WERI-Rb-1 (cell line): ENCODE measurements around the gene ZNF282.

Experiments
- DNase-seq: peaks from one replicate; pipeline ENCODE4 v3.0.0-alpha.2; 2020
- H3K27ac ChIP-seq: fragments of 250-450 bp; sonication (Bioruptor Pico); 2 replicates; pipeline ENCODE4 v1.5.1; 2020; ENCODE audit warnings: mild to moderate bottlenecking, moderate library complexity
- H3K27me3 ChIP-seq: fragments of 250-450 bp; sonication (Bioruptor Pico); 2 replicates; pipeline ENCODE4 v1.5.1; 2021; ENCODE audit warnings: mild to moderate bottlenecking, low read depth, moderate library complexity; ENCODE audit not compliant: insufficient read depth, severe bottlenecking
- H3K36me3 ChIP-seq: fragments of 250-450 bp; sonication (Bioruptor Pico); 2 replicates; pipeline ENCODE4 v1.5.1; 2020; ENCODE audit warnings: mild to moderate bottlenecking, moderate library complexity
- H3K4me3 ChIP-seq: 2 replicates; pipeline ENCODE4 v1.5.1; 2011; ENCODE audit warnings: low read depth, mild to moderate bottlenecking, control low read depth, low read length
- H3K9me3 ChIP-seq: fragments of 250-450 bp; sonication (Bioruptor Pico); 2 replicates; pipeline ENCODE4 v1.5.1; 2021; ENCODE audit warnings: mild to moderate bottlenecking, moderate library complexity; ENCODE audit not compliant: severe bottlenecking
- CTCF ChIP-seq: IDR thresholded peaks from 2 replicates; pipeline ENCODE4 v1.5.1; 2011; ENCODE audit warnings: low read depth, mild to moderate bottlenecking, control low read depth, inconsistent platforms, low read length

ZNF282 gene

GRCh38 chr7:149195180-149196150 is at the start of gene ZNF282:
TSS of gene ZNF282 (plus strand) at chr7:149195546. CDS start at chr7:149195590, 44 bp downstream.
- peak within 1 kb of the TSS; percentile 79 for H3K4me3 ChIP-seq
- peak; percentile 76 for TF ChIP-seq CTCF
- peak within 1 kb of the TSS; percentile 92 for H3K27ac ChIP-seq
- H3K27me3 ChIP-seq, result no peaks in the 10 kb centered on the region
- peaks cover 31% of the 10 kb centered on the region for H3K36me3 ChIP-seq
- no peaks in the 10 kb centered on the region for H3K9me3 ChIP-seq
- peak; percentile 93 for DNase-seq

DNA sequence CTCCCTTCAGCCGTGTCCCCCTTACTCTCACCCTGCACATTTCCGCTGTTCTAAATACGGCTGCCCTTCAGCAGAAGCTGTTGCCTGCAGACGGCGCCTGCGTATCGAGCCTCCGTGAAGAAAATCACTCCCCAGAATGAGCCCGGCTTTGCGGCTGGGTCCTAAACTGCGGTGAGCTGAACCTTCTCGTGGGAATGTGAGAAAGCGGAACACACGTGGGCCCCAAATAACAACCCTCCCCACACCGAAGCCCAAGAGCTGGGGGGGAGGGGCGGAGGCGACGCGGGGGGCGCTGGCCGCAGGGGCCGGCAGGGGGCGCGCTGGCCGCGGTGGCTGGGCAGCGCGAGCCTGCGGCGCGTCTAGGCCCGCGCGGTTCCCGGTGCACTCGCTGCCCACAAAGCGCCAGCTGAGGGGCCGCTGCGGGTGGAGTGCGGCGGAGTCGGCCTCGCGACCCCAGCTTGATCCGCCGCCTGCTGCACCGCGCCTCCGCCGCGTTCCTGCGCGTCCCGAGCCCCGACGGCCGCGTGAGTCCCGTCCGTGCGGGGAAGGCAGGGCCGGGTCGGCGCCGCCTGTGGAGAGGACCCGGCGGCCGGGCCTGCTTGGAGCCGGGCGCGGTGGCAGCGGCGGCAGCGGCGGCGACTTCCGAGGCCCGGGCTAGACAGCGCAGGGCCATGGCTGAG is 48.1 kb upstream of the ZNF282 start, which contains the start of gene ZNF398:
TSS of gene ZNF398 (plus strand) at position 382 of the 680 bp plus-strand sequence. CDS start at position 672, 290 bp downstream.
- Histone ChIP-seq H3K27me3 (no peaks in the 10 kb centered on the region), H3K4me3 (peak within 1 kb of the TSS; percentile 93), H3K9me3 (no peaks in the 10 kb centered on the region), H3K27ac (peak within 1 kb of the TSS; percentile 96), H3K36me3 (no peaks in the 10 kb centered on the region; the same call in 1 of the 2 replicates)
- DNase-seq, result peak; percentile 74
- peak; percentile 66 for TF ChIP-seq CTCF

DNA sequence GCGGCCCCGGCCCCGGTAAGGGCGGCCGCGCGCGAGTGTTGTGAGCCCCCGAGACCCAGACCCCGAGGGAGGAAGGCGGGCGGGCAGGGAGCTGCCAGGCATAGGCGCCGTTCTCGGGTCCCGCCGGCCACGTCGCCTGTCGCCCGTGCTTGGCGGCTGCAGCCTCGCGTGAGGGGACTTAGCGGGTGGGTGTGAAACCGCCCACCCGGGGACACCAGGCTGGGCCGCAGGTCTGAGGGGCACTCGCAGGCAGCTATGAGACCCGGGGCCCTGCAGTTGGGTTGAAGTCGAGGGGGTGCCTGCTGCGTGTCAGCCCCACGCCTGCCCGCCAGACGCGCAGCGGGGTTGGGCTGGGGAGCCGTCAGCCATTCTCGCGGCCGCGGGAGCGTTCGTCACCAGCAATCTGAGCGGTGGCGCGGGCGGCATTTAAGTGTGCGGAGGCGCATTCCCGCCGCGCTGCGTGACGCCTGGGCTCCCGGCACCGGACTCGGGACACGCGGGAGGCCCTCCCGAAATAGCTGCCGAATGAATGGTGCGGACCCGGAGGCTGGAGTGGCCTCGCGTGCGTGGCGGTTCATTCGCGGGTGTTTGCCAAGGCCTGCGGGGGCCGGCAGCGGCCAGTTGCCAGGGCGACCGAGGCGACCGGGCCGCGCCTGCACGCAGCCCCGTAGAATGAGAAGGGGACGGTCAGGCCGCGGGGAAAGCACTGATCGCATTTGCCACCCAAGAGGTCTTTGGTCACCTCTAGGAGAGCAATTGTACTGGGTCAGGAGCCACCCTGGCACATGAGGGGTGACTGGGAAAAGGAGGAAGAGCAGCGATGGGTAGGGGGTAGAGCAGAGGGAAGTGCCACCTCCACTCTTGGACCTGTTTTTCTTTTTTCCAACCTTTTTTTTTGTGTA is 47.3 kb upstream of the ZNF282 start:
- DNase-seq, result peak; percentile 37

GRCh38 chr7:149150981-149151380 is 44.4 kb upstream of the ZNF282 start:
- no peak for TF ChIP-seq CTCF
- Histone ChIP-seq H3K27me3 (no peaks in the 10 kb centered on the region), H3K36me3 (peaks cover 24% of the 10 kb centered on the region), H3K27ac (no peak overlapping the region), H3K4me3 (no peak overlapping the region), H3K9me3 (no peaks in the 10 kb centered on the region)
- no peak for DNase-seq

More for the DNA sequence above, 47.3 kb upstream of the ZNF282 start:
- Histone ChIP-seq H3K27ac (peak overlapping the region; percentile 96), H3K9me3 (no peaks in the 10 kb centered on the region), H3K27me3 (no peaks in the 10 kb centered on the region), H3K4me3 (peak overlapping the region; percentile 93), H3K36me3 (no peaks in the 10 kb centered on the region; the same call in 1 of the 2 replicates)
- no peak for TF ChIP-seq CTCF

- Histone ChIP-seq H3K4me3 (no peak overlapping the region), H3K27ac (no peak overlapping the region), H3K36me3 (peaks cover 43% of the 10 kb centered on the region), H3K9me3 (no peaks in the 10 kb centered on the region), H3K27me3 (no peaks in the 10 kb centered on the region)
- no peak for DNase-seq
- no peak for TF ChIP-seq CTCF
Observed at GRCh38 chr7:149153346-149153745, 42.0 kb upstream of the ZNF282 start.
